Right forelimb (tissue), 1 donor: ENCODE results near the gene SVOPL.
"Not testable (repeated sequence)": the region's sequence is repeated elsewhere in the genome, so short reads cannot be mapped to it uniquely, and the experiment has no call there.

Experiments
- DNase-seq: peaks from one replicate; pipeline ENCODE4 v3.0.0-alpha.2; 2018

The SVOPL gene

GRCh38 chr7:138700857-138701536 is at the start of gene SVOPL:
SVOPL (minus strand) TSS chr7:138701362; CDS start chr7:138679045, 22,317 bp downstream.
- DNase-seq, result no peak

GRCh38 chr7:138750473-138750872 is 49.3 kb upstream of the SVOPL start:
- no peak for DNase-seq

GRCh38 chr7:138749960-138750359 is 48.8 kb upstream of the SVOPL start:
- DNase-seq, result no peak

- no peak for DNase-seq
Measured at GRCh38 chr7:138748666-138749065, 47.5 kb upstream of the SVOPL start.

- DNase-seq, result no peak
Measured at GRCh38 chr7:138746073-138746472, 44.9 kb upstream of the SVOPL start.

GRCh38 chr7:138745189-138745588 is 44.0 kb upstream of the SVOPL start:
- DNase-seq, result no peak

- DNase-seq, result no peak
Measured at GRCh38 chr7:138741453-138741735, 40.2 kb upstream of the SVOPL start.

GRCh38 chr7:138739859-138740258 is 38.7 kb upstream of the SVOPL start:
- no peak for DNase-seq

GRCh38 chr7:138738551-138739335 is 37.6 kb upstream of the SVOPL start:
- peak; percentile 89 for DNase-seq

GRCh38 chr7:138738114-138738513 is 37.0 kb upstream of the SVOPL start:
- no peak for DNase-seq

- no peak for DNase-seq
Measured at GRCh38 chr7:138735399-138735798, 34.2 kb upstream of the SVOPL start.

- DNase-seq, result not testable (repeated sequence)
Measured at GRCh38 chr7:138731733-138732132, 30.6 kb upstream of the SVOPL start.

GRCh38 chr7:138729444-138729843 is 28.3 kb upstream of the SVOPL start:
- DNase-seq, result no peak

- DNase-seq, result no peak
Measured at GRCh38 chr7:138727336-138728099, 26.4 kb upstream of the SVOPL start.

GRCh38 chr7:138726288-138726687 is 25.1 kb upstream of the SVOPL start:
- no peak for DNase-seq

GRCh38 chr7:138720286-138720685 is 19.1 kb upstream of the SVOPL start:
- no peak for DNase-seq

- DNase-seq, result no peak
Measured at GRCh38 chr7:138716889-138717288, 15.7 kb upstream of the SVOPL start.

- no peak for DNase-seq
Measured at GRCh38 chr7:138713191-138713590, 12.0 kb upstream of the SVOPL start.

GRCh38 chr7:138712652-138713051 is 11.5 kb upstream of the SVOPL start:
- no peak for DNase-seq

- no peak for DNase-seq
Measured at GRCh38 chr7:138710536-138711385, 9.6 kb upstream of the SVOPL start.

- no peak for DNase-seq
Measured at GRCh38 chr7:138705167-138705566, 4.0 kb upstream of the SVOPL start.

- no peak for DNase-seq
Measured at GRCh38 chr7:138701537-138701923, 368 bp upstream of the SVOPL start.

GRCh38 chr7:138699661-138700060 is 1.5 kb downstream of the SVOPL start:
- no peak for DNase-seq
